ENCODE measurements around the gene TFR2.

The TFR2 gene

DNA sequence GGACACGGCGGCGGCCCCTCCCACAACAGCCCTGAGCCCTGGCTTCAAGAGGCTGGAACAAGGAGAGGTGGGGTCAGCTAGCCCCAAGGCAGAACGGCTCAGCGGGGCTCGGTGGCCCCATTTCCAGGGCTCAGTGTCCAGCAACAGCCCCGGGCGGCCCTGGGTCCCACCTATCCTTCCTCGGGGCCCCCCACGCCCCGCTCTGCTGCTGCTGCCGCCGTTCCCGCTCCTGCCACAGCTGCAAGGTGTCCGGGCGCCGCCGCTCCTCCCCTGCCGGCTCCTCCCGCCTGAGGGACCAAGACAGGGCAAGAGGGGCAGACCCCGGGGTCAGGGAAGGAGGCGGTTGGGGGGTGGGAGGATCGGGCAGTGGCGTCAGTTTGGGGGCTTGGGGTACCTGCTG is 64.2 kb downstream of the TFR2 start:
- peaks cover 7% of the 10 kb centered on the region for H3K4me1 ChIP-seq (ENCODE audit: control insufficient read depth, low read depth, low read length)
- no peak overlapping the region for H3K9ac ChIP-seq (ENCODE audit: low read length)
- H3K36me3 ChIP-seq (ENCODE audit: control insufficient read depth, low read depth, low read length) = peaks cover 25% of the 10 kb centered on the region

DNA sequence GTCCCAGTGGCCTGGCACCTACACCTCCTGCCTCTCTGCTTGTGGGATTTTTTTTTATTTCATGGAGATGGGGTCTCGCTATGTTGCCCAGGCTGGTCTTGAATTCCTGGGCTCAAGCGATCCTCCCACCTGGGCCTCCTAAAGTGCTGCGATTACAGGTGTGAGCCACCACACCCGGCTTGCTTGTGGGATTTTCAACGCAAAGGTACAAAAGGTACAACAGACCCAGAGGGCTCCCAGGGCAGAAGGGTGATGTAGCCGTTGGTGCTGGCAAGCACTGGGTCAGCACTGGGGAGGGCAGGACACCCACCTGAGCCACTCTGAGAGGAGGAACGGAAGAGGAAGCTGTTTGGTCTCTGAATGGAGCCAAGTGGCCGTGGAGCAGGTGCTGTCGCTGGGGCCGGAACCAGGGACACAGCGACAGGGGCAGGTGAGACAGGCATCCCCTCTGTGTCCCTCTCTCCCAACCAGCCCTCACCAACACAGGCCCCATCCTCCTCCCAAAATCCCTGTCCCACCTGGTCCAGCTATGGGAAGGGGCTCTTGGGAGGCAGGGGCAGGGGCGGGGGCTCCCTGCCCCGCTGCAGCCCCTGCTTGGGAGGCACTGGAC is 64.9 kb downstream of the TFR2 start:
- H3K4me3 ChIP-seq (ENCODE audit: low read length) = no peak overlapping the region
- H3K27me3 ChIP-seq (ENCODE audit: control insufficient read depth, insufficient read depth, low read length) = no peaks in the 10 kb centered on the region
- H3K36me3 ChIP-seq (ENCODE audit: control insufficient read depth, low read depth, low read length) = peaks cover 22% of the 10 kb centered on the region
- H3K9ac ChIP-seq (ENCODE audit: low read length) = no peak overlapping the region
- H3K9me3 ChIP-seq (ENCODE audit: control insufficient read depth, low read depth, low read length) = no peaks in the 10 kb centered on the region
- H3K27ac ChIP-seq (ENCODE audit: low read length) = no peak overlapping the region
- peaks cover 13% of the 10 kb centered on the region for H3K4me1 ChIP-seq (ENCODE audit: control insufficient read depth, low read depth, low read length)

More for the DNA sequence above, 64.2 kb downstream of the TFR2 start:
- Histone ChIP-seq H3K9me3 (ENCODE audit: control insufficient read depth, low read depth, low read length) (no peaks in the 10 kb centered on the region), H3K4me3 (ENCODE audit: low read length) (no peak overlapping the region), H3K27ac (ENCODE audit: low read length) (no peak overlapping the region), H3K27me3 (ENCODE audit: control insufficient read depth, insufficient read depth, low read length) (no peaks in the 10 kb centered on the region)

DNA sequence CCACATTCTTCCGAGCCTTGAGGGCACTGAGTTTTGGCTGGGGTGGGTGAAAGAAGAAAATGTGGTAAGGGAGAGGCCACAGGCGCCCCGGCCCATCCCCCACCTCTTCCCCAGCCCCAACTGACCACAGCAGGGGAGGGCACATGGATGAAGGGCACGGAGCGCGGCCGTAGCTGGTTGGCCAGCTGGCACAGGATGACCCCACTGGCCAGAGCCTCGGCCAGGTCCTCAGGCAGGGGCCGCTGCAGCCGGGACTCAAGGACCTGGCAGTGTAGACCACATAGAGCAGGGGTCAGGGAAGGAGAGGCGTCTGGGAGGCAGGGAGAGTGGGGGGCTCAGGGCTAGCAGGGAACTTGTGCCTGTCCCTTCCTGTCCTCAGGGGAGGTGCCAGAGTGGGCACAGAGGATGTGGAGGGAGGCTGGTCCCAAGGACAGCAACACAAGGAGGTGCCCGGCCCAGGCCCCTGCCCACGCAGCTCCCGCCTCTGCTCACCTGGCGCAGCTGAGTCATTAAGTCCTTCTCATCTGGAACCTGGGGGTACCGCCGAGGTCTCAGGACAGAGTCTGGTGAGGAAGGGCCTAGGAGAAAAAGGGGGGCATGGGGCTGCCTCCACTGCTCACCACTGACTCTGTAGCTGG is 65.5 kb downstream of the TFR2 start:
- H3K36me3 ChIP-seq (ENCODE audit: control insufficient read depth, low read depth, low read length) = peaks cover 17% of the 10 kb centered on the region

DNA sequence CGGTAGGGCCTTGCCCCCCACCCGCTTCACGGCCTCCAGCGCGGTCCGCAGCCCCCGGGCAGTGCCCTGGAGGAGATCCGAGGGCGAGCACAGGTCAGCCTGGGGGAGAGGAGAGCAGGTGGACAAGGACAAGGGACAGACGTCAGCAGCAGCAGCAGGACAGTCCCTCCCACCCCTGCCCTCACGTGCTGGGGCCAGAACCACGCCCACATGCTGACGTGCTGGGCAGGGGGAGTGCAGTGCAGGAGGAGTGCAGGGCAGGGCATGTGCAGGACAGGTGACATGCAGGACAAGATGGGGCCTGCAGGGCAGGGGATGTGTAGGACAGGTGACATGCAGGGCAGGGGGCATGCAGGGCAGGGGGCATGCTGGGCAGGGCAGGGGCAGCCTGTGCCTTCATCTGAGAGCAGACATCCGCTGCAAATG is 66.1 kb downstream of the TFR2 start:
- Histone ChIP-seq H3K4me1 (ENCODE audit: control insufficient read depth, low read depth, low read length) (peaks cover 19% of the 10 kb centered on the region), H3K4me3 (ENCODE audit: low read length) (no peak overlapping the region), H3K9ac (ENCODE audit: low read length) (no peak overlapping the region), H3K27ac (ENCODE audit: low read length) (no peak overlapping the region), H3K9me3 (ENCODE audit: control insufficient read depth, low read depth, low read length) (no peaks in the 10 kb centered on the region), H3K27me3 (ENCODE audit: control insufficient read depth, insufficient read depth, low read length) (peaks cover 6% of the 10 kb centered on the region), H3K36me3 (ENCODE audit: control insufficient read depth, low read depth, low read length) (peaks cover 11% of the 10 kb centered on the region)

More for the DNA sequence above, 65.5 kb downstream of the TFR2 start:
- Histone ChIP-seq H3K4me1 (ENCODE audit: control insufficient read depth, low read depth, low read length) (peaks cover 18% of the 10 kb centered on the region), H3K27me3 (ENCODE audit: control insufficient read depth, insufficient read depth, low read length) (peaks cover 3% of the 10 kb centered on the region), H3K4me3 (ENCODE audit: low read length) (no peak overlapping the region), H3K9me3 (ENCODE audit: control insufficient read depth, low read depth, low read length) (no peaks in the 10 kb centered on the region), H3K9ac (ENCODE audit: low read length) (no peak overlapping the region), H3K27ac (ENCODE audit: low read length) (no peak overlapping the region)

DNA sequence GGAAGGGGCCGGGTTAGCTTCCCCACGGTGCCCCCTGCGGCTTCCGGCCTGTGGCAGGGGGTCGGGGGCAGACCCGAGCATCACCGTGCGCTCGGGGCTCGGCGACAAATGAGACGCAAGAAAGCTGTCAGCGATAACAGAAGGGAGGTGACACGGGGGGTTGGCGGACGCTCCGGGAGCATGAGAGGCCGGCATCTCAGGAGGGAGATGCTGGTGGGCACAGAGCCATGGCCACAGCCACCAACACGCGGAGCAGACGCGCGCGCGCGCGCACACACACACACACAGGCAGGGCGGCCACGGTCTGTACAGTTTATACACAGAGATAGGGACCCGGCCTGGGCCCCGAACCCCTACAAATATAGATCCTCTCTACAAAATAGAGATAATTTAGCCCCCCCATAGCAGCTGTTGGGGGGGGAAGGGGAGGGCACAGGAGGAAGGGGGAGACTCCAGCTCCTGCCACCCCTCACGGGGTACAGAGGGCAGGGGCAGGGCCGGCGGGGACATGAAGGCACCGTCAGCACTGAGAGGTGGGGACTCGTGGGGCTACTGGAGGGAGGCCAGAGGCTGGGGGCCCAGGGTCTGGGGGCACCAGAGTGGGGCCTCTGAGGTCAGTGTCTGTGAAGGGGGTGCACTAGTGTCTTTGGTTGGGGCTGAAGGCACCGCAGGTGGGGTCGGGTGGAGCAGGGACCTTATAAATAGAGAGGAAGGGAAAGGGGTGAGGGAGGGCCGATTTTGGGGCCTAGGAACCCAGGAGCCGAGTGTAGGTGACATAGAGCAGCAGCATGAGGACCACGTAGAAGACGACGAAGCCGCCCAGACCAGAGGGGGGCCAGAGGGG is 66.8 kb downstream of the TFR2 start:
- H3K9me3 ChIP-seq (ENCODE audit: control insufficient read depth, low read depth, low read length) = no peaks in the 10 kb centered on the region
- H3K27ac ChIP-seq (ENCODE audit: low read length) = no peak overlapping the region
- peaks cover 9% of the 10 kb centered on the region for H3K27me3 ChIP-seq (ENCODE audit: control insufficient read depth, insufficient read depth, low read length)
- H3K4me3 ChIP-seq (ENCODE audit: low read length) = no peak overlapping the region
- H3K4me1 ChIP-seq (ENCODE audit: control insufficient read depth, low read depth, low read length) = peaks cover 19% of the 10 kb centered on the region
- H3K36me3 ChIP-seq (ENCODE audit: control insufficient read depth, low read depth, low read length) = peaks cover 5% of the 10 kb centered on the region
- H3K9ac ChIP-seq (ENCODE audit: low read length) = no peak overlapping the region

DNA sequence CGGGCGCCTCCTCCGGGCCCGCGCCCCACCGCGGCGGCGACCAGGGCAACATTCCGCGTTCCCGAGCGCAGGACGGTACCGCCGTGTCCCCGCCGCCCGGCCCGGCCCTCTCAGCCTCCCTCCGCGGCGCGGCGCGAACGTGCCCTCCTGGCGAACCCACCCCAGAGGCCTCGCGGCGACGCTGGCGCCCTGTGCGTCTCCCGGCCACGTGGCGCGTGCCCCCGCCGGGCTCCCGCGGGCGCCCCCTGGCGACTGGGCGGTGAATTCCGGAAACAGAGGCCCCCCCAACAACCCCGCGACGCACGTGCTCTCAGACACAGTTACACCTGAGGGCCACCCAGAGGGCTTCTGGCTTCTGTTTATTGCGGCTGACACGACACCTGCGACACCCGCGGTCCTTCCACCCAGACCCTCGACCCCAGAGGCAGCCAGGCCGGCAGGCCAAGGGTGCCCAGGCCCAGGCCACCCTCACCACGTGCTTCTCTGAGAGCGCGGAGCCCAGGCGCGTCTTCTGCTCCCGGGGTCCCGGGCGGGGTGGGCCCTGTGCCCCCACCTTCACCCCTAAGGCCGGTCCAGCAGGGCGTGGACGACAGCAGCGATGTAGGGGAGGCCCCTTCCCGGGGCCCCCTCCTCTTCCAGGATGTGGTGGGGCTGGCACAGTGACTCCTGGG is 67.5 kb downstream of the TFR2 start, which contains the start of gene SAP25:
Gene SAP25, minus strand, starts transcription at position 210 of the 671 bp plus-strand sequence. Its CDS starts 158 bp downstream, at position 52.
- Histone ChIP-seq H3K9ac (ENCODE audit: low read length) (no peak within 1 kb of the TSS), H3K27ac (ENCODE audit: low read length) (no peak within 1 kb of the TSS), H3K27me3 (ENCODE audit: control insufficient read depth, insufficient read depth, low read length) (peaks cover 9% of the 10 kb centered on the region), H3K4me1 (ENCODE audit: control insufficient read depth, low read depth, low read length) (peaks cover 24% of the 10 kb centered on the region), H3K9me3 (ENCODE audit: control insufficient read depth, low read depth, low read length) (no peaks in the 10 kb centered on the region), H3K4me3 (ENCODE audit: low read length) (no peak within 1 kb of the TSS), H3K36me3 (ENCODE audit: control insufficient read depth, low read depth, low read length) (peaks cover 5% of the 10 kb centered on the region)

DNA sequence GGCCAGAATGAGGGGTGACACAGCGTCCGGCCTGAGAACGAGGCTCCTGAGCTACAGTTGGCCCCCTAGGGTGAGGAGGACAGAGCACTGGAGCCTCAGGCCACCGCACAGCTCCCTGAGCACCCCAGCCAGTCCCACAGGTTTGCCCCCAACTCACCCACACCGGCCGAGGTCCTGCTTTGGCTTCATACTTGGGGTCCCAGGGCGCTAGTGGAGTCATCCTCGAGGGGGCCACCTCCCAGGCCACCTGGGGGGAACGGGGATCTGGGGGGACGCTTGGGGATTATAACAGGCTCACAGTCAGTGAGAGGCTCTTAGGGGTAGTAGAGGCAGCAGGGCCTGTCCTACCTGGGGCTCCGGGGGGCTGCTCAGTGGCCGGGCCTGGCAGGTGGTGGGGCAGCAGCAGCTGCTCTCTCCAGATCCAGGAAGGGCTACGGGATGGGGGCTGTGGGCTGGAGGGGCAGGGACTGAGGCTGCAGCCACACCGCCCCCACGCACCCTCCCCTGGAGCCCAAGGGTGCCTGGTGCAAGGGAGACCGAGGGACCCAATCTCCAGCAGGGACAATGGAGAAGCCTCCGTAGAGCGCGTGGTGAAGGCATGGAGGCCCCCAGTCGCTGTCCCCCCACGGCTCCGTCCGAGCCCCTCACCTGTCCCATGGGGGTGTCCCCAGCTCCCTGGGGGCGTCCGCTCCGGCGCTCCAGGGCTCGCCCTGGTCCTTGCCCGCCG is 68.2 kb downstream of the TFR2 start:
- peaks cover 5% of the 10 kb centered on the region for H3K36me3 ChIP-seq (ENCODE audit: control insufficient read depth, low read depth, low read length)
- peaks cover 25% of the 10 kb centered on the region for H3K4me1 ChIP-seq (ENCODE audit: control insufficient read depth, low read depth, low read length)
- no peaks in the 10 kb centered on the region for H3K9me3 ChIP-seq (ENCODE audit: control insufficient read depth, low read depth, low read length)
- no peak overlapping the region for H3K4me3 ChIP-seq (ENCODE audit: low read length)
- peaks cover 9% of the 10 kb centered on the region for H3K27me3 ChIP-seq (ENCODE audit: control insufficient read depth, insufficient read depth, low read length)
- H3K27ac ChIP-seq (ENCODE audit: low read length) = no peak overlapping the region
- H3K9ac ChIP-seq (ENCODE audit: low read length) = no peak overlapping the region

DNA sequence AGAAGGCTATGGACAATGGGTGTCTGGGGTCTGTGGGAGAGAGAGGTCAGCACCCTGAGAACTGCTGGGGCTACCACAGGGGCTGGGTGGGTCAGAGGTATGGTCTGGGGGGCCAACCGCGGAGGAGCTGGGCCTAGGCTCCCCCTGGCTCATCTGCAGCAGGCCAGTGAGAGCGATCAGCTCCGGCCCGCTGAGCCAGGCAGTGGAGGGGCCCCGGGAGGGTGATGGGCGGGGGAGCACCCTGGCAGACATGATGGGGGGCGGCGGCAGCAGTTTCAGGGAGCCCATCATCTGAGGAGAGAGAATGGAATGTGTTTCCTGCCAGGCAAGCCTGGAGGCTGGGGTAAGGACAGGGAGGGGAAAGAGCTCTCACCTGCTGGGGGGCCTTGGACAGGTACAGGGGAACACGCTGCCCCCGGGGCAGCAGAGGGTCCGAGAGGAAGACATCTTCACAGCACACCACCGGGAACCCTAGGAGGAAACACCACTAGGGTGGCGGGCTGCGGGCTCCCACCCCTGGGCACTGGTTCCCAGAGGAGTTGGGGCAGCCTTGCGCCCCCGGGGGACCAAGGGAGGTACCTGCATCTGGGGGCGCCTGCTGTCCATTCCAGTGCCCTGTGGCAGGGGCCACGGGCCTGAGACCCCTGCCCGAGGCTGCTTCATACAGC is 68.9 kb downstream of the TFR2 start:
- H3K36me3 ChIP-seq (ENCODE audit: control insufficient read depth, low read depth, low read length) = peaks cover 5% of the 10 kb centered on the region
- H3K4me3 ChIP-seq (ENCODE audit: low read length) = no peak overlapping the region
- peaks cover 25% of the 10 kb centered on the region for H3K4me1 ChIP-seq (ENCODE audit: control insufficient read depth, low read depth, low read length)
- peaks cover 9% of the 10 kb centered on the region for H3K27me3 ChIP-seq (ENCODE audit: control insufficient read depth, insufficient read depth, low read length)
- no peaks in the 10 kb centered on the region for H3K9me3 ChIP-seq (ENCODE audit: control insufficient read depth, low read depth, low read length)
- H3K9ac ChIP-seq (ENCODE audit: low read length) = no peak overlapping the region
- no peak overlapping the region for H3K27ac ChIP-seq (ENCODE audit: low read length)

DNA sequence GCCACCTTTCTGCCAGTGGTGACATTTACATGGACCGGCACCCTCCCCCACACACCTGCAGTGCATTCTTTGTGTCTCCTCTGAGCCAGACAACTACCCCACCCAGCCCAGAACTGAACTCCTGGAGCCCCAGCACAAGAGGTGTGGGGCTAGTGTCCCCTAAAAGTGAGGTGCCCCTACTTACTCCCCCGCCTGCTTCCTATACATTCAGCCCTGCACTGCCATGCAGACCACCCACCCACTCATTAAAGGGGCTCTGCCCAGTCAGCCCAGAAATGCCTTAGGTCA is 69.6 kb downstream of the TFR2 start:
- no peak overlapping the region for H3K9ac ChIP-seq (ENCODE audit: low read length)
- peaks cover 9% of the 10 kb centered on the region for H3K27me3 ChIP-seq (ENCODE audit: control insufficient read depth, insufficient read depth, low read length)
- H3K36me3 ChIP-seq (ENCODE audit: control insufficient read depth, low read depth, low read length) = peaks cover 5% of the 10 kb centered on the region
- H3K4me3 ChIP-seq (ENCODE audit: low read length) = no peak overlapping the region
- no peak overlapping the region for H3K27ac ChIP-seq (ENCODE audit: low read length)
- H3K4me1 ChIP-seq (ENCODE audit: control insufficient read depth, low read depth, low read length) = peaks cover 25% of the 10 kb centered on the region
- H3K9me3 ChIP-seq (ENCODE audit: control insufficient read depth, low read depth, low read length) = no peaks in the 10 kb centered on the region

DNA sequence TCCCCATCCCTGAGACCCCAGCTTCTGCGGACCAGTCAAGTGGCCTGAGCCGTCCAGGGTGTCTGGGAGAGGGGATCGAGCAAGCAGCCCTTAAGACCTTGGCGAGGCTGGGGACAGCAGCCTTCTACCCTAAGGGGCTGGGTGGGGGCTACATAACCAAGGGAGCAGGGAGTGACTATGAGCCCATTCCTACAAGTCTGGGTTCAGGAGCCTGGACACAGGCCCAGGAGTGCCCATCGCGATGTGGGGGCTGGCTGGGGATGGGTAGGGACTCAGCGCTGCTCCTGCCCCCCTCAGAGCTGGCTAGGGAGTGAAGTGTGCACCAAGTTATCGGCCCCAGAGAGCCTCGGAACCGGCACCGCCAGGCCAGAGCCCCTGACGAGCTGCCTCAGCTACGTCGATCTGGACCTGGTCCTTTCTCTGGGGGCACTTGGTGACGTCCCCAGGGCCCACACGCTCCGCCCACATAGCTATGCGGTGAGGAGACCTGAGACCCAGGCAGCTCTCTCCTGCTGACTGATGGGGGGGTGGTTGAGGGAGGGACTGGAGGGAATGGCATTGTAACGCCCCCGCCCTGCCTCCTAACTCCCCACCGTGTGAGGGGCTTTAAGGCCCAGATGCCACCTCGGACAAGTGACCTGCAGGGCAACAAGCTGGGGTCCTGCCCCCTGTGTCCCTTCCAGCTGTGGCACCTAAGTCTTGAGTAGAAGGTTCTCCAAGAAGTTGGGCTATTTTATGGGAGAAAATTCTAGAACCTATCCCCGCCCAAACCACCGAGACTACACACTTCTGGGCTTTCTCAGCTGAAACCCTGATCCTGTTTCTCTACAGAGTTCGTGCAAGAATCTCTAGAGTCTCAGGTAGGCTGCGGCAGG is 70.2 kb downstream of the TFR2 start:
- Histone ChIP-seq H3K36me3 (ENCODE audit: control insufficient read depth, low read depth, low read length) (no peaks in the 10 kb centered on the region), H3K4me3 (ENCODE audit: low read length) (no peak overlapping the region), H3K9ac (ENCODE audit: low read length) (no peak overlapping the region), H3K4me1 (ENCODE audit: control insufficient read depth, low read depth, low read length) (peaks cover 25% of the 10 kb centered on the region), H3K9me3 (ENCODE audit: control insufficient read depth, low read depth, low read length) (no peaks in the 10 kb centered on the region), H3K27me3 (ENCODE audit: control insufficient read depth, insufficient read depth, low read length) (peaks cover 9% of the 10 kb centered on the region), H3K27ac (ENCODE audit: low read length) (no peak overlapping the region)

Measured in iPS-18a (cell line).